ENCODE results near the gene TMC1. TPM values are rescaled to one million over a fixed set of nuclear protein-coding genes. Genes with fewer than 3 reads are reported as not detected.

Gene TMC1
- total and polyA plus RNA-seq, 10 of the 15 experiments (the other 5 are each of a cell fraction or from before 2014, with no cell fraction given), result 0.06 to 0.94 (median 0.40) TPM; not detected in 1

- TF ChIP-seq CEBPZ (IDR thresholded peaks at IDR 0.05; ENCODE audit: low read depth, low read length), result no peak
- TF ChIP-seq USF1 (IDR thresholded peaks at IDR 0.05; ENCODE audit: borderline replicate concordance, extremely low read length, insufficient read depth, low read depth, low read length), result no peak
Measured at GRCh38 chr9:72817413-72817812, 296.0 kb downstream of the TMC1 start (continued).

DNA sequence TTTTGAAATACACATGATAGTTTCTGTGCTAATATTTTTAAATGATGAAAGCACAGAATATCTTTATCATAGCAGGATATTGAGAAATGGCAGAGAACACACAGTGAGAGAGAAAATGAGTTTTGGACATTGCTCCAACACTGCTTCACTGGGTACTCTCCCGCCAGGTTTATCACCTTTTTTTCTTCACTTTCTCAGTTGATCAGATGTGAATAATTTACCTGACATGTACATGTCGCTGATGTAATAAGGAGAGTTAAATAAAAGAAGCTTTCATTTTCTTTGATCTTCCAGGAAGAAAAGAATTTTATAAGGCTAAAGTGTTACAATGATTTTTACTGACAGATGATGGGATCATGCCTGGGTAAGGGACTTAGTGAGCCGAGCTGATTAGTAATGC is 297.0 kb downstream of the TMC1 start:
- intact Hi-C loops (cut with micrococcal nuclease; ENCODE audit: unreplicated experiment) (loop anchor here (5.0 kb wide), 1 partner anchor 616 kb away; no protein-coding TSS in a partner anchor), in situ Hi-C loops (cut with MboI) (no loop called here)
- FAIRE-seq, result no peak
- ATAC-seq, result no peak
- Histone ChIP-seq H3K4me1 (ENCODE audit: control insufficient read depth, insufficient read depth, low read length) (no peaks in the 10 kb centered on the region), H3K4me3 (no peak overlapping the region), H2AFZ (ENCODE audit: control insufficient read depth, low read depth, low read length) (no peak overlapping the region), H3K27me3 (replicated peaks in 1 of 2; ENCODE audit: control insufficient read depth in 2 of 2, insufficient read depth in 2 of 2, low read length in 1 of 2) (no peaks in the 10 kb centered on the region), H3K4me2 (ENCODE audit: control insufficient read depth, insufficient read depth) (no peak overlapping the region), H4K20me1 (ENCODE audit: control insufficient read depth, insufficient read depth) (no peaks in the 10 kb centered on the region), H3K79me2 (ENCODE audit: control insufficient read depth, insufficient read depth, low read length) (no peaks in the 10 kb centered on the region), H3K9ac (ENCODE audit: control insufficient read depth, insufficient read depth, low read length) (no peak overlapping the region), H3K27ac (ENCODE audit: control insufficient read depth, insufficient read depth) (no peak overlapping the region), H3K9me3 (replicated peaks; ENCODE audit: control insufficient read depth, insufficient read depth, low read length) (no peaks in the 10 kb centered on the region), H3K36me3 (ENCODE audit: control insufficient read depth in 2 of 2, insufficient read depth in 2 of 2, low read length in 1 of 2) (no peaks in the 10 kb centered on the region)
- ChIA-PET POLR2A (interaction anchor here (0.6 kb wide), 1 partner anchor 546 kb away, joined by 3 read pairs; no protein-coding TSS in a partner anchor), CTCF (interaction anchor here (0.9 to 1.6 kb wide), 3 partner anchors 9 to 779 kb away, joined by 3 to 4 read pairs (median 3); no protein-coding TSS in a partner anchor), SMC1A (ENCODE audit: uncharacterized antibody, unreplicated experiment) (interaction anchor here (1.0 kb wide), 2 partner anchors 9 to 539 kb away, joined by 3 read pairs; no protein-coding TSS in a partner anchor), RAD21 (ENCODE audit: unreplicated experiment) (interaction anchor here (0.8 to 1.8 kb wide), 2 partner anchors 537 to 540 kb away, joined by 3 to 7 read pairs; no protein-coding TSS in a partner anchor)
- 45% methylated on average over 3 of the region's 3 CpGs for WGBS (ENCODE audit: insufficient coverage, insufficient replicate concordance, low lambda C conversion rate, missing lambda C conversion rate)
- BruUV-seq (replicated peaks), result no TSS peak
- no peak for TF ChIP-seq NR2C1 (IDR thresholded peaks at IDR 0.05)
- TF ChIP-seq FOS (IDR thresholded peaks at IDR 0.05; ENCODE audit: borderline replicate concordance, extremely low read depth, insufficient read length), result no peak
- no peak for TF ChIP-seq ZBED1 (IDR thresholded peaks at IDR 0.05; ENCODE audit: borderline replicate concordance)
- no peak for TF ChIP-seq GABPA (IDR thresholded peaks at IDR 0.05; ENCODE audit: low read depth)
- TF ChIP-seq CREB1 (IDR thresholded peaks at IDR 0.05; ENCODE audit: low read depth), result no peak
- TF ChIP-seq, protein P1, sequence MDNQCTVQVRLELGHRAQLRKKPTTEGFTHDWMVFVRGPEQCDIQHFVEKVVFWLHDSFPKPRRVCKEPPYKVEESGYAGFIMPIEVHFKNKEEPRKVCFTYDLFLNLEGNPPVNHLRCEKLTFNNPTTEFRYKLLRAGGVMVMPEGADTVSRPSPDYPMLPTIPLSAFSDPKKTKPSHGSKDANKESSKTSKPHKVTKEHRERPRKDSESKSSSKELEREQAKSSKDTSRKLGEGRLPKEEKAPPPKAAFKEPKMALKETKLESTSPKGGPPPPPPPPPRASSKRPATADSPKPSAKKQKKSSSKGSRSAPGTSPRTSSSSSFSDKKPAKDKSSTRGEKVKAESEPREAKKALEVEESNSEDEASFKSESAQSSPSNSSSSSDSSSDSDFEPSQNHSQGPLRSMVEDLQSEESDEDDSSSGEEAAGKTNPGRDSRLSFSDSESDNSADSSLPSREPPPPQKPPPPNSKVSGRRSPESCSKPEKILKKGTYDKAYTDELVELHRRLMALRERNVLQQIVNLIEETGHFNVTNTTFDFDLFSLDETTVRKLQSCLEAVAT (IDR thresholded peaks at IDR 0.05), result no peak
- TF ChIP-seq IKZF2 (IDR thresholded peaks at IDR 0.05), result no peak
- TF ChIP-seq BRCA1 (IDR thresholded peaks at IDR 0.05; ENCODE audit: low read depth, low read length), result no peak
- no peak for TF ChIP-seq NKRF (conservative IDR thresholded peaks at IDR 0.05)
- TF ChIP-seq KAT2A (conservative IDR thresholded peaks at IDR 0.05; ENCODE audit: control insufficient read depth, low read depth, low read length), result no peak
- TF ChIP-seq HCFC1 (IDR thresholded peaks at IDR 0.05; ENCODE audit: low read length), result no peak
- TF ChIP-seq SMARCA5 (IDR thresholded peaks at IDR 0.05), result no peak
- no peak for TF ChIP-seq LARP7 (IDR thresholded peaks at IDR 0.05)
- DNase-seq (ENCODE audit: low read depth, low spot score), result no peak

Measured in GM12878 (cell line).